Activated CD4-positive, alpha-beta T cell treated with anti-CD3 and anti-CD28 coated beads, Interleukin-10, Interleukin-2, amounts not matched to agents 100 ng/mL and 50 ng/mL, durations not matched to agents 16 hours and 8 hours (primary cell): ENCODE results near the gene TBC1D21.

Experiments used
- DNase-seq: peaks from one replicate; pipeline ENCODE4 v3.0.0-alpha.2; 2020

TBC1D21 gene

DNA sequence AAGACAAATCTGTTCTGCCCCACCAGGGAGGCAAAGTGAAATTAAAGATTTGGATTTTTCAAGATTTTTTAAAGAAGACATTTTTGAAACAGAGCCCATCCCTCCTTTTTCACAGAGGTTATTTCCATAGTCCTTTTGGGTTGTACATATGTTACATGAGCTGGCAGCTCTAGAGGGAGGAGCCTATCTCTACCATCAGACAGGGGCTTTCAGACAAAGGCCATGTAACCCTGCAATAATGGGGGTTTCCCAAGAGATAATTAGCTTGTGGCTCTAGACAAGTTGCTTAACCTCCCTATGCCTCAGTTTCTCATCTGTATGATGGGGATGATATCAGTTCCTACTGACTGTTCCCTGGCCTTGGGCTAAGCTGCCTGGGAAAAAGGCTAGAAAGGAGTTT lies 8.0 kb upstream of the TBC1D21 start:
- no peak for DNase-seq

DNA sequence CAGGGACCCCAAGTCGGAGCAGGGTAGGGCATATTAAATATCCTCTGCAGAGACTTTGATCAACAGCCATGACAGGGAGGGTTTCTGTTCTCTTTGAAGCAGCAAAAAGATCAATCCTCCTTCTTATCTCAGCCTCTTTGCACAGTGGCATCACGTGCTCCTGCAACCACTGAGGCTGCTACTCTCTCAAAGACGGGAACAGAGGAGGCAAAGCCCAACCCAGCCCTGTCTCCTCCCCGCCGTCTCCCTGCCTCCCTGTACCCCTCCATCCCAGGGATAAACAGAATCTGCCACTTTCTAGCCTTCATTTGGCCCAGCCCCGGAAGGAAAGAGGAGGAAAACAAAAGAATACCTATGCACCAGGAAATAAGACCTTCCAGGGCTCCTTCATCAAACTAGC lies 7.5 kb upstream of the TBC1D21 start:
- DNase-seq = no peak

DNA sequence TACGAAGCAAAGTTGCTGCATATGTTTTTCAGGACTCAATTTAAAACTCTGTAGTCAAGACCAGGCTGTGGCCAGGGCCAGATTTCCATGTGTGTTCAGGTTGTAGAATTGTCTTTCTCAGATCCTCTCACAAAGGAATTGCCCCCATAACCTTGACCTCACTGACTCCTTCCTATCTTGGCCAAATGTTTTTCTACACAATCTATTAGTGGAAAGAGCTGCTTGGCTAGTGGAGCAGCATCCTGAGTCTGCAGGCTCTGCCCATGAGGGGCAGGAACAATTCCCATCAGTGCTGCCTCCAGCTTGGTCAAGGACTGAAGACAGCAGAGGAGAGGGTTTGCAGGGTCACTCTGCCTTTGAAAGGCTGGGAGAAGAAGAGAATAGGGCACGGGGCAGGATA lies 6.9 kb upstream of the TBC1D21 start:
- no peak for DNase-seq

DNA sequence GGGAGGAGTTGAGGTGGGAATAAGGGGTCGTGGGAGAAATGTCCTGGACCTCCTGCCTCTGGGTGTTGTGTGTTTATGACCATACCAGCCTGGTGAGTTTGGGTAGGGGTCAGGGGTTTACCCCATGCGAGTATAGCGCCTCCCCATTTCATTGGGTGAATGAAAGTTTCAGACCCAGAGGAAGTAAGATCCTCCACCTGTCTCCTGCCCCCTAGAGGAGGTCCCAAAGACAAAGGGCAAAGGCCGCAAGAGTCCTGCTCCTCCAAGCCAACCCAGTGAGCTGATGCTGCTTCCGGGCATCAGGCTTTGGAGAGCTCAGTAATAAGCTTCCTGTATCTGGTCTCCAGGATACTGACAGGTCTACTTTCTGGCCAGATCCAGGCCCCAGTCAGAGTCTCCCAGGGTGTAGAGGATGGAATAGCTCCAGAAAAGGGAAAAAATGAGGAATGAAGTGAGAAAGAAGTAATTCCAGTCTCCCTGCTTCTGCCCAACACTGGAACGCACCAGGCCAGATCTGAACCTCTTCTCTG lies 6.4 kb upstream of the TBC1D21 start:
- no peak for DNase-seq

DNA sequence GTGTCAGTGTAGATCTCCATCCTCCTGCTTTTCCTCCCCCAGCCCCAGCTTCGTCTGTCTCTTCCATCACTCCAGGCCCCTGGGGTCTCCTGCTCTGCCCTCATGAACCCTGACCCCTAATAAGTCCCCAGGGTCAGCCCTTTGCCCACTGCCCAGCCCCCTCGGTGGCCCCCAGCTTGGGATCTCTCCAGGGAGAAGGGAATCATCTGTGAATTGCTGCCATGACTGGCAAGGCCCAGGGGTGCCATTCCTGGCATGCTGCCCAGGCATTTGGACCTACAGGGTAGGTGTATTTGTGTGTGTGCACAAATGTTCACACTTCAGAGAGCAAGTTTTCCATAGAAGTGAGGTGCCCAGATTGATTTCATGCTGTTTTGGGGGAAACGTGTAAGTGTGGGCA lies 5.9 kb upstream of the TBC1D21 start:
- DNase-seq = no peak

DNA sequence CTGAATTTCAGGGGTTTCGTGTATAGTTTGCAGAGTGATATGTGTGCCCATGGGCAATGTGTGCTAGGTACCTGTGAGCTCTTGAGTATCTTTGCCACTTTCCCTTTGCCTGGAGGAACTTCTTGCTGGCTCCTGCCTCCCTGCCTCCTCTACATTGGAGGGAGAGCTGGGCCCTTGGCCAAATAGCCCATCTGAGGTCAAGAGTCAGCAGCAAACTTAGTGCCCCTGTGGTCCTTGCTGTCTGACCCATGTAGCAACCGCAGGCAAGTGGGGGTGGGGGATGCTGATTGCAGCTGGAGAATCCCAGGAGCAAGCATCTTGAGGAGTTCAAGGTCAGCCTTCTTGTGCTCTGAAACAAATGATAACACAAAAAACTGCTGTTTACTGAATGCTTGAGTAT lies 5.4 kb upstream of the TBC1D21 start:
- no peak for DNase-seq

DNA sequence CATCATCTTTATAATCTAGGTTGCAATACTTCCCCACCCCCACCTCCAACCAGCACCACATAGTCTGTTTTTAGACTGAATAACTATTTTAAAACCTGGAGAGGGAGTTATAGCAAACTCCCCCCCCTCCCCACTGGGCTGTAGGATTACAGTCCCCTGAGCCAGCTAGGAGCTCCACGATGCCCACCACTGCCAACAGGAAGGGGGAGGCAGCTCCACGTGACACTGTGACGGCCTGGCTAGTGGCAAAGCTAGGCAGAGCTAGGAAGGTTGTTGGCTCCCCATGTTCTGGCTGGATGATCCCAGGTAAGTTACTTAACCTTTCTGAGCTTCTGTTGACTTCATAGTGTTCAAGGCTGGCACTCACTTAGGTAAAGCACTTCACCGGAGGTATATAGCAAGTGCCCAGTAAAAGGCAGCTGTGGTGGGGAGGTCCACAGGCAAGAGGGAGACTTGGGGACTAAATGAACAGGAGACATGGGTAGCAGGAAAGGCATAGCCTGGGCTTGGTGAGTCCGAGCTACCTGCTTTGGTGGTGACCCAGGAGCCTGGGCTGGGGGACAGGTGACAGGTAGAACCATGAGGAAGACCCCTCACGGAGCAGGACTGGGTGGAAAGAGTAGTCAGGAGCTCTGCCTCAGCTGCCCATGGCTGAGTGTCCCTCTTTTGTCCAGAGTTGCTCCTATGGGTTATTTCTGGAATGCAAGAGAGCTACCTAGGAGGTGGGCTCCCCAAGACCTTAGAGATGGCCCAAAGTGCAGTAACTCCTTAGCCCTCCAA lies 4.0 kb upstream of the TBC1D21 start:
- no peak for DNase-seq

DNA sequence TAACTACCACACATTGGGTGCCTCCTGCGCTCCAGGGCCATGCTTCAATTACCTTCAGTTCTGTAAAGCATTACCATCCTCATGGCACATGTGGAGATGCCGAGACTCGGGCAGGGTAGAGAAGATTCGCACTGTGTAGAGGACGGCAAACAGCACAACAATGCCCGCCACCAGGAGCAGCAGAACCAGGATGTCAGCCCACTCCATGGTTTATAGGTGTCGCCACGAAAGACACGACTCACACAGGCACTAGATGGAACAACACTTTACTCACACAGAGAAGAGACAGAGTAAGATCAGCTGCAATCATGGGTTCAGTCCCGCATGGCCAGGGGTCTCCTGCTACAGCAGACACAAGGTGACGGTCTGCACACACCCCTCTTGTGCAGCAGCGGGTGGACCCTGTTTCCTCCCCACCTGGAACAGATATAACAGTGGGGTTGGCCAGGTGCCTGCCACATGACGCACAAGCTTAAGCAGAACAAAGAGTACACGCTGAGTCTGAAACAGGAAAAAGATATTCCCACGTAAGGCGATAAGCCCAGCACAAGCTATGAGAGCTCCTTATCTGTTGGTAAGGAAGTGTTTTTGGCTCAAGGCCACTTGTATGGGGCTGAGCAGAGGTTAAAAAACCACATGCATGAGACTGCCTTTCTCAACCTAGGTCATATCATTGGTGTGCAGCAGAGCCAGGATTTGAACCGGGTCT lies 2.5 kb upstream of the TBC1D21 start:
- no peak for DNase-seq

DNA sequence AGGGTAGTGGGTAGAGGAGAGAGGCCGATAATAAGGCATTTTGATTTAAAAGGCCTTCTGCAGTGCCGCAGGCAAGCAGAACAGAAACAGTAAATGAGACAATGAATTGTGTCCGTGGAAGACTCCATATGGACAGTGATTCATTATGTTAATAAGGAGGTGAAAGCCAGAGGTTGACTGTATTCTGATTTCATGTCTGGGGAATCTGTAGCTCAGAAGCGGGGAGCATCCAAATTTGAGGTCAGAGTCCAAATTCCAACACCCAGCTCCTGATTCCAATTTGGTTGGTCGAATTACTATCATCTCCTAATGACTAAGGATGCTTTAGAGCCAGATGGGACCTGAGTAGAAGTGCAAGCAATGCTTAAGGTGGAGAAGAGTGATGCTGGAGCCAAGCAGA lies 1.0 kb upstream of the TBC1D21 start:
- no peak for DNase-seq

DNA sequence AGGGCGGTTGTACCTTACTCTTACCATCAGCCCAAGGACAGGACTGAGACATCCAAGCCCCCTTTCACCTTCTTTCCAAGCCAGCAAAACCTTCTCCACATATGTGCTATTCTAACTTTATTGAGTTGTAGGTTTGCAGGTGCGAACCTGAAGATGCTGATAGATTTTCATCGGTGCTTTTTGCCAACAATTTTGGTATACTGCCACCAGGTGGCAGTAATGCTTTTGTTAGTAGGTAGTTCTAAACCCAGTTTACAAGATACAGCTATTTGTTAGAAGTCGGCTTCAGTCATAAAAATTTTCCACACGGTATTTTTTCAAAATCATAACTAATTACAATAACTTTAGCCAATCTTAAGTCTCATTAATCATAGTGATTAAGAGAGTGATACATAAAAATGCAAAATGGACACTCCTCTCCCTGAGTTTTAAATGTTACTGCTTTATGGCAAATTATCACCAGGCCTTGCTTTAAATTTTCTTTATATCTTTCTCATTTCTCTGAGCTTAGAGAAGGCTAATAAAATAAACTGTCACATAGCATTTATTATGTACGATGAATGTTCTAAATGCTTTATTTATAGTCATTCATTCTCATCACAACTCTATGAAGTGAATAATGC lies 636 bp downstream of the TBC1D21 start:
- peak; percentile 59 for DNase-seq

DNA sequence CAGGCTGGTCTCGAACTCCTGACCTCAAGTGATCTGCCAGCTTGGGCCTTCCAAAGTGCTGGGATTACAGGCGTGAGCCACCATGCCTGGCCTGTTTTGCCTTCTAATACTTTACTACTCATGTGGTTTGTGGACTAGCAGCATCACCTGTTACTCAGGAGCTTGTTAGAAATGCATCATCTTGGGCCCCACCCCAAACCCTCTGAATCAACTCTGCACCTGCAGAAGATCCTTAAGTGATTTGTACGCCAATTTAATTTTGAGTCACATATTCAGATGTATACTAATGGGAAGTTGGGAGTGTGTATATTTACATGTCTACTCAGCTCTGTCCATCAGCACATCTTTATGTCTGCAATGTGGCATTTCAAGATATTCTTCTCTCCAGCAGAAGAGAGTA lies 6.1 kb downstream of the TBC1D21 start:
- no peak for DNase-seq

DNA sequence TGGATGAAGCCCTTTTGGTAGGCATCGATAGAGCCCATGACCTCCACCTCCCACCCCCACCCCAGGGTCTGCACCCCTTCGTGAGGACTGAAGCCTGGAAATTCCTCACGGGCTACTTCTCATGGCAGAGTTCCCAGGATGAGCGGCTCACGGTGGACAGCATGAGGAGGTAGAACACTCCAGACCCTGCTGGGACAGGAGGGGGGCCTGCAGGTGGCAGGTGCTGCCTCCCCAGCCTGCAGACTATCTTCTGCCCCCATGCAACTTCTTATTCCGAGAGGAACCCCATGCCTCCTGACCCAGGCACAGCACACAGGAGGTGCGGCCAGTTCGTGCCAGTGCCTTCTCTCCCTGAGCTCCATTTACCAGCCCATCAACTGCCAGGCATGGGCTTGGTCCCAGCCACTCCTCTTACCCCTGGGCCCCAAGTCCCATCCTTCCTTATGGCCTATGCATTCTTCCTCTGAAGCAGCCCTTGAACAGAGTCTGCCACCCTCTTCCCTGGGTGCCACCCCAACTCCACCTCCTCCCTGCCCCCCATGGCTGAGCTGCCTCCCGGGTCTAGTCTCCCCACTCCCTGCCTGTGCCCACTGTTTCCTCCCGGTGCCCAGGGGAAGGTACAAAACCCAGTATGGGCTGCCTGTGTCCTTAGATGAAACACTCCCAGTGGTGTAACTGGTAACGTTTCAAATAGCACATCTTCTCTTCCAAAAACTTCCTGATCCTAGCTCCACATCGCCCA lies 8.4 kb downstream of the TBC1D21 start:
- no peak for DNase-seq

DNA sequence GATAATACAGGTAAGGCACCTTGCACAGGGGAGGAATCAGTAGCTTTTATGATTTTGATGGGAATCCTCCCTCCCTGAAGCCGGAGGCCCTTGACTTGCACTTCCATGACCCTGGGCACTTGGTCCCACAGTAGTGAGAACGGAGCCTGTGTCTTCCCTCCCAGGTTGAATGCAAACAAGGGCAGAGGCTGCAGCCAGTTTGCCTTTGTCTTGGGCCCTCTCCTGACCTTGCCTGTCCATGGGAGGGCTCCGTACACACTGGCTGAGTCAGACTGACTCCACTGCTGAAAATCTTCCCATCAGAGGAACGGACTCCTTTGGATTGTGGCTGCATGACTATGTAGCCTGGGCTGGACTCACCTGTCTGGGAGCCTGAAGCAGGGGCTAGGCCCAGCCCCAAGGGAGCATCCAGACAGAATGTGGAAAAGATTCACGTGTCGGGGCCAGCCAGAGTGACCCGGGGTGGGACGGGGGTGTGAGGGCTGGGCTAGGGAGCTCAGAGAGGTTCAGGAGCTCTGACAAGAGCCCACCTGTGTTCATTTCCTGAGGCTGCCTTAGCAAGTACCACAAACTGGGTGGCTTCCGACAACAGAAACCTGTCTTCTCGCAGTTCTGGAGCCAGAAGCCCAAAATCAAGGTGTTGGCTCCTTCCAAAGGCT lies 9.5 kb downstream of the TBC1D21 start:
- DNase-seq = no peak

DNA sequence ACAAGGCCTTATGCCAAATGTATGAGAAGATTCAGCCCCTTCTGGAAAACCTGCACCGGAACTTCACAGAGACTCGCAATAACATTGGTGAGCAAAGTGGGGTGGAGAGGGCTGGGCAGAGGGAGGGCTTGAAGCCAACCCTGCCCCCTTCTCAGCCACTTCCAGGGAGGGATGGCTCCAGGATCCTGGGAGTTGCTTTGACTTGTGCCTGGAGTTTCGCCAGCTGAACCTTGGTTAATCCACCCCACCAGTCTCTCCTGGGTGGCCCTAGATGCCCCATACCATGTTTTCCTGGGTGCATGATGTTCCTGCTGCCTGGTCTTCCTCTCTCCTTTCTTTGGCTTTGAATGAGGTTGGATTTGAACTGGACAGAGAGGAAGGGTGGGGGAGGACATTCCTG lies 10.8 kb downstream of the TBC1D21 start:
- no peak for DNase-seq

DNA sequence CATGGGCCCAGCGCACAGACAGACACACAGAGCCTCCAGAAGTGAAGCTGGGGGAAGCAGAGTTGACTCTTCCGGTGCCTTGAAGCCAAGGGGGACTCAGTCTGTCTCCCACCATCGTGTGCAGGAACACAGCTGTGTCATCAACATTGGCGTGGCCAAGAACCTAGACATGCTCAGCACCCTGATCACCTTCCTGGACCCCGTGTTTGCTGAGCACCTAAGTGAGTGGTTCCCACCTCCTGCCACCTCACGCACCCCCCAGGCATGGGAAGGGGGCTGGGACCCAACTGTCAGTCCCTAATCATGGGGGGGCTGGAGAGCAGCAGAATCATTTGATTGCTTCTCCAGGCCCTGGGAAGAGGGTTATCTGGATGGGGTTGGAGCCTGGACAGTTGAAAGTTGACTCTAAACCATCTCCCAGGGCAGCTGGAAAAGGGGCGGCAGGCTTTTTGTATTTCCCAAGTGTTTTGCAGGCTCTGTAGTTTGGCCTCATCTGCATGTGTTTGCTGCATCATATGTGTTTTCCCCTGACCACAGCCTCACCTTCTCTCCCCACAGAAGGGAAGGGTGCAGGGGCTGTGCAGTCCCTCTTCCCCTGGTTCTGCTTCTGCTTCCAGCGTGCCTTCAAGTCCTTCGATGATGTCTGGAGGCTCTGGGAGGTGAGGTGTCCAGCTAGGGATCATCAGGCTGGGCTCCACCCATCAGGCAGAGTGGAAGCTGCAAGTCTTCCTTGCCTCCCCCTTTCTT lies 12.8 kb downstream of the TBC1D21 start:
- DNase-seq = no peak

DNA sequence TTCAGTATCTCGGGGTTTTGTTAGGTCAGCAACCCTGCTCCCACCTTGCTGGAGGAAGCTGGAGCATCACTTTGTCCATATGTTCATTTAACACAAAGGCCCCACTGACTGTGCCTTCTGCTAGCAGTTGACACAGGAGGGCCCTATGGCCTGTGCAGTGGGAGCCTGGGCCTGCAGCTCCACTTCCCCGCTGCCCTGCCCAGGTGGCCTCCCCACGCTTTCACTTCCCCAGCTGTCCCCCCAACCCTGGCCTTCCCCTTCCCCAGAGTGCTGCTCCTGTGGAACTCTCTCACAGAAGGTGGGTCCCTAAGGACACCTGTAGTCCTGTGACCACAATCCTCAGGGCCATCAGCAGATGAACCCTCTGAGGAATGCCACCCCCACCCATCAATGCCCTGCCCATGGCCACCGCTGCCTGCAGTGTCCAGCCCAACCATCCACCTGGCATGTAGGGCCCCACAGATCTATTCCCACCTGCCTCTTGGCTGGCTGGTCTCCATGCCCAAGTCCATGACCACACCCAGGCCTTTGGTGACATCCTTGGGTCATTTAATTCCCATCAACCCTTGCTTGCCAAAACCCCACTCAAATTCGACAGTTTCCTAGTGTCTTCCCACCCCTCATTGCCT lies 13.5 kb downstream of the TBC1D21 start:
- no peak for DNase-seq

DNA sequence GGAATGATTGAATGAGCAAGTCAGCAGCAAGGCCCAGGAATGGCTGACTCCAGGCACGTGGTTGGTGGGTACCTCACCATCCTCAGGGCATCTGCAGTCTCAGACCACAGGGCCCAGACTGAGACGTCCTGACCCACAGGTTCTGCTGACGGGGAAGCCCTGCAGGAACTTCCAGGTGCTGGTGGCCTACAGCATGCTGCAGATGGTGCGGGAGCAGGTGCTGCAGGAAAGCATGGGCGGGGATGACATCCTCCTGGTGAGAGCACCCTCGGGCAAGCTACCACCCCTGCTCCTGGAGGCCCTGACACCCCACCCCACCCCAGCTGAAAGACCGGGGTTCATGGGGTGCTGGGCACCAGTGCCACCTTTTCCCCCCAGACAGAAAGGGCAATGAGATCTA lies 14.1 kb downstream of the TBC1D21 start:
- no peak for DNase-seq

DNA sequence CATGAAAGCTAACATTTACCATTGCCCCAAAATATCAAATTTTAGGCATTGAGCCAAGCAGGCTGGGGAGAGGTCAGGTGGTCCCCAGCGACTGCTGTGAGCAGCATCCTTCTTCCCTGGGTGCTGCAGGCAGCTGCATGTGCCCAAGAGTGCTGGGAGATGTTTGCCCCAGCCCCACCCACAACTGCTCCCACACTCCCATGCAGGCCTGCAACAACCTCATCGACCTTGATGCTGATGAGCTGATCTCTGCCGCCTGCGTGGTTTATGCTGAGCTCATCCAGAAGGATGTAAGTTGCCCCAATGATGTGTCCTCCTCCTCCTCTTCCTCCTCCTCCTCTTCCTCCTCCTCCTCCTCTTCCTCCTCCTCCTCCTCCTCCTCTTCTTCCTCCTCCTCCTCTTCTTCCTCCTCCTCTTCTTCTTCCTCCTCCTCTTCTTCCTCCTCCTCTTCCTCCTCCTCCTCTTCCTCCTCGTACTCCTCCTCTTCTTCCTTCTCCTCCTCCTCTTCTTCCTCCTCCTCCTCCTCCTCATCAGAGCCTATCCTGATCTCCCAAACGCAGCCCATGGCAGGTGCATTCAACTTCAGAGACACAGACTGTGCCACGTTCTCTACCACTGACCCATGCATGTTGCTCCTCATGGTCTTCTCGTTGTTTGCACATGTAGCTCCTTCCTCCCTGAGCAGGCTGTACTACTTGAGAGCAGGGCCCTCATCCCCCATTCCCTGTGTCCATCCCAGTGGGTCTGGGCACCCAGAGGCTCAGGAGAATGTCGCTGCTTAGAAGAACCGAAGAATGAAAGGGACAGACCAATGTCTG lies 15.1 kb downstream of the TBC1D21 start:
- no peak for DNase-seq

DNA sequence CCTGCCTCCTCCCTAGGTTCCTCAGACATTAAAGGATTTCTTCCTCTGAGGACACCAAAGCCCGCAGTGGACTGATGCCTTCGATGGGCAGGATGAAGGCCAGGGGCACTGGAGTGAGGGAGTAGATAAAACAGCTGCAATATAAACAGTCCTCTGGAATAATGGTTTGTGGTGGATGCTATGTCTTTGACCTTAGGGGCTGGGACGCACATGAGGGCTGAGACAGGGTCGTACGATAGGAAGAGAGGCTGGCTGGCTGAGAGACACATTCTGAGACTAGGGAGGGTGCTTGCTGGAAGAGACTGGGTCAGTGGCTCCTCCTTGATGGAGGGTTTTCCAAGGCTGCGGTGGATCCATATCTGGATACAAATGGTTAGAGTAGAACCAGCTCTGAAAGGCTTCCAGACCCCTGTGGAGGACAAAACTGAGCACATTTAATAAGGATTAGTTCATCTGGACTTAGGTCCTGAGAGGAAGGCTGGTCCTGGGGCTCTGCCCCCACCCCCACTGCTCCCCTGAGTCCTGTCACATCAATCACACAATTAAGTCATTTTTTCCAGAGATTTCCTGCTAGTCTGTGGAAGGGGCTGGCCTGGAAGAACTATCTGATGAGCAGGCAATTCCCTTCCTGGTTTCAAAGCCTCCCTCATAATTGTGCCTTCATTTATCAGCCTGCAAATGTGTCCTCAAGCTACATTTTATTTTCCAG lies 15.8 kb downstream of the TBC1D21 start:
- DNase-seq = no peak

DNA sequence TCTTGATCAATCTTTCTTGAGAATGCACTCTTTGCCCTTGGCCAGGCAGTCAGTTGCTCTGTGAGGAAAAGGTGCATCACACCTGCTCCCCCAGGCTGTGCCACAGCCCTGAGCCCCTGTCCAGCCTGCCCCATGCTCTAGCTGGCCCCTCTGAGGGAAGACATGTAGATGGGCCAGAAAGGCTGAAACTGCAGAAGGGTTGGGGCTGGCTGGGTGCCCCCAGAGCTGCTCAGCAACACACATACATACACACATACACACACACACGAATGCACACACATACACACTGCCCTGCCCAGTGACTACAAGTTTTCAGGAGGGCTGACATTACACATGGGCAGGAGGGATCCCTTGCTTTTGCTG lies 16.4 kb downstream of the TBC1D21 start:
- no peak for DNase-seq
